Neutrophil (primary cell): ENCODE results near the gene CLEC10A.

ENCODE experiments used
- H3K27ac ChIP-seq: fragments of 200-600 bp; sonication (generic); 2 replicates; pipeline ENCODE4 v1.5.1; 2016; ENCODE audit warnings: mild to moderate bottlenecking, moderate library complexity
- H3K27me3 ChIP-seq: fragments of 200-600 bp; sonication (generic); 2 replicates; pipeline ENCODE4 v1.6.0; 2016; ENCODE audit warnings: mild to moderate bottlenecking
- H3K36me3 ChIP-seq: fragments of 200-600 bp; sonication (generic); 2 replicates; pipeline ENCODE4 v1.5.1; 2017
- H3K4me1 ChIP-seq, 2 experiments: fragments of 200-600 bp in 1 of 2; sonication (generic) in 1 of 2; 1 replicate in 1 of 2; 2 replicates in 1 of 2; pipeline versions ENCODE4 v1.5.1 to v1.6.1; 2013 to 2016; ENCODE audit warnings: low read depth in 1 of 2, low read length in 1 of 2, mild to moderate bottlenecking in 1 of 2, moderate library complexity in 1 of 2; ENCODE audit not compliant: control insufficient read depth in 1 of 2, insufficient read depth in 1 of 2
- H3K4me3 ChIP-seq, 2 experiments: fragments of 200-600 bp in 1 of 2; sonication (generic) in 1 of 2; 1 replicate in 1 of 2; 2 replicates in 1 of 2; pipeline ENCODE4 v1.5.1; 2013 to 2016; ENCODE audit warnings: low read depth in 1 of 2, low read length in 1 of 2, mild to moderate bottlenecking in 1 of 2, moderate library complexity in 1 of 2
- H3K9me3 ChIP-seq: fragments of 200-600 bp; sonication (generic); 2 replicates; pipeline ENCODE4 v1.5.1; 2016
- CTCF ChIP-seq: fragments of 200-600 bp; sonication (generic); IDR thresholded peaks from 2 replicates; pipeline ENCODE4 v1.5.1; 2016; ENCODE audit warnings: antibody characterized with exemption

The CLEC10A gene

GRCh38 chr17:7041607-7042500 is 38.2 kb downstream of the CLEC10A start:
- no peak for TF ChIP-seq CTCF
- no peak overlapping the region for H3K4me3 ChIP-seq
- H3K9me3 ChIP-seq, result no peaks in the 10 kb centered on the region
- H3K27me3 ChIP-seq, result peaks cover 70% of the 10 kb centered on the region
- peaks cover 29 to 37% of the 10 kb centered on the region in 2 experiments for H3K4me1 ChIP-seq
- no peaks in the 10 kb centered on the region for H3K36me3 ChIP-seq
- no peak overlapping the region for H3K27ac ChIP-seq

GRCh38 chr17:7039832-7040231 is 40.2 kb downstream of the CLEC10A start:
- peaks cover 55% of the 10 kb centered on the region for H3K27me3 ChIP-seq
- no peaks in the 10 kb centered on the region for H3K9me3 ChIP-seq
- no peak overlapping the region for H3K4me3 ChIP-seq
- no peak for TF ChIP-seq CTCF
- no peak overlapping the region for H3K27ac ChIP-seq
- H3K4me1 ChIP-seq, result peaks cover 32 to 38% of the 10 kb centered on the region in 2 experiments
- no peaks in the 10 kb centered on the region for H3K36me3 ChIP-seq

GRCh38 chr17:7038025-7038862 is 41.8 kb downstream of the CLEC10A start:
- Histone ChIP-seq H3K27ac (no peak overlapping the region), H3K36me3 (no peaks in the 10 kb centered on the region), H3K4me1 (peaks cover 25 to 31% of the 10 kb centered on the region in 2 experiments), H3K4me3 (no peak overlapping the region), H3K27me3 (peaks cover 40% of the 10 kb centered on the region), H3K9me3 (no peaks in the 10 kb centered on the region)
- TF ChIP-seq CTCF, result no peak

- peak; percentile 23 for TF ChIP-seq CTCF
- H3K36me3 ChIP-seq, result no peaks in the 10 kb centered on the region
- H3K4me3 ChIP-seq, result peak within 1 kb of the TSS; percentile 77 to 89
- H3K27me3 ChIP-seq, result peaks cover 15% of the 10 kb centered on the region
- H3K4me1 ChIP-seq, result peaks cover 17% of the 10 kb centered on the region in 2 experiments
- no peaks in the 10 kb centered on the region for H3K9me3 ChIP-seq
- peak within 1 kb of the TSS; percentile 90 for H3K27ac ChIP-seq
These were observed 44.3 kb downstream of the CLEC10A start, which contains the start of gene SLC16A13 for GRCh38 chr17:7035591-7036368. TSS of gene SLC16A13 (plus strand) at chr17:7036015. CDS start at chr17:7036383, 368 bp downstream.

GRCh38 chr17:7034955-7035590 is 45.0 kb downstream of the CLEC10A start:
- H3K9me3 ChIP-seq, result no peaks in the 10 kb centered on the region
- H3K36me3 ChIP-seq, result no peaks in the 10 kb centered on the region
- peaks cover 19% of the 10 kb centered on the region in 2 experiments for H3K4me1 ChIP-seq
- H3K4me3 ChIP-seq, result peak overlapping the region; percentile 77 to 89
- peaks cover 10% of the 10 kb centered on the region for H3K27me3 ChIP-seq
- no peak for TF ChIP-seq CTCF
- H3K27ac ChIP-seq, result peak overlapping the region; percentile 90
